T-cell (primary cell): ENCODE measurements around the gene GOLGA6A. TPM values are rescaled to one million over a fixed set of nuclear protein-coding genes. Genes with fewer than 3 reads are reported as not detected.

ENCODE experiments used
- ATAC-seq, 4 experiments: fragments of 200-7000 bp in 3 of 4; fragments of 150-1000 bp in 1 of 4; cut with Tn5 transposase; replicated peaks in 1 of 4; 1 replicate in 3 of 4; 2 replicates in 1 of 4; pipeline ENCODE4 v1.10.0; 2021; ENCODE audit warnings: moderate library complexity in 3 of 4, mild to moderate bottlenecking in 2 of 4, moderate number of reproducible peaks in 1 of 4
- CTCF ChIA-PET, 2 donors: fragments of 300-600 bp; sonication (Branson Sonifier 250); formaldehyde crosslinking; loops; one replicate each; lab custom pipeline; 2022; ENCODE audit warnings: antibody characterized with exemption in 2 of 2; lab: Charles Lee
- POLR2A ChIA-PET, 2 donors: fragments of 300-600 bp; sonication (Branson Sonifier 250); formaldehyde crosslinking; loops; one replicate each; lab custom pipeline; 2022; ENCODE audit warnings: antibody characterized with exemption in 2 of 2; lab: Charles Lee
- DNase-seq, 35 experiments: peaks; one replicate each; pipeline versions ENCODE4 v3.0.0 to v3.0.0-alpha.2; 2013 to 2023
- H3K27ac ChIP-seq: one replicate; pipeline ENCODE4 v1.5.1; 2013; ENCODE audit warnings: low read length
- H3K27me3 ChIP-seq, 2 experiments: replicated peaks in 1 of 2; 1 replicate in 1 of 2; 2 replicates in 1 of 2; pipeline versions ENCODE4 v1.6.1 to v1.7.0; 2013; ENCODE audit warnings: low read length in 1 of 2, mixed read lengths in 1 of 2; ENCODE audit not compliant: control insufficient read depth in 2 of 2, insufficient read depth in 2 of 2; ENCODE audit errors: extremely low read depth in 1 of 2
- H3K36me3 ChIP-seq, 2 donors: 1 replicate in 1 of 2; 2 replicates in 1 of 2; pipeline versions ENCODE4 v1.6.1 to v1.7.0; 2013; ENCODE audit warnings: low read length in 1 of 2; ENCODE audit not compliant: control insufficient read depth in 2 of 2, insufficient read depth in 1 of 2; ENCODE audit errors: extremely low read depth in 1 of 2
- H3K4me1 ChIP-seq, 2 experiments: 1 replicate in 1 of 2; 2 replicates in 1 of 2; pipeline versions ENCODE4 v1.6.1 to v1.7.0; 2013; ENCODE audit warnings: low read length in 2 of 2, mixed read lengths in 1 of 2; ENCODE audit not compliant: insufficient read depth in 2 of 2, control insufficient read depth in 1 of 2; ENCODE audit errors: extremely low read depth in 1 of 2
- H3K4me3 ChIP-seq, 2 donors: 1 replicate in 1 of 2; 2 replicates in 1 of 2; pipeline versions ENCODE4 v1.5.1 to v1.7.0; 2013; ENCODE audit warnings: mild to moderate bottlenecking in 2 of 2, low read length in 1 of 2, moderate library complexity in 1 of 2; ENCODE audit not compliant: control insufficient read depth in 1 of 2; ENCODE audit errors: extremely low read depth in 1 of 2
- H3K9me3 ChIP-seq: 2 replicates; pipeline ENCODE4 v1.7.0; 2013
- H3K27ac Mint-ChIP-seq, 2 donors: one replicate each; pipeline ENCODE4 v1.8.0; 2020 to 2021; ENCODE audit warnings: mild to moderate bottlenecking in 2 of 2, mixed read lengths in 2 of 2
- H3K27me3 Mint-ChIP-seq, 2 donors: one replicate each; pipeline ENCODE4 v1.8.0; 2021 to 2022; ENCODE audit warnings: mixed read lengths in 2 of 2
- H3K36me3 Mint-ChIP-seq: one replicate; pipeline ENCODE4 v1.8.0; 2021; ENCODE audit warnings: mixed read lengths
- H3K4me1 Mint-ChIP-seq, 3 donors: one replicate each; pipeline ENCODE4 v1.8.0; 2020 to 2022; ENCODE audit warnings: mixed read lengths in 3 of 3, mild to moderate bottlenecking in 1 of 3
- H3K4me3 Mint-ChIP-seq, 3 donors: one replicate each; pipeline ENCODE4 v1.8.0; 2020 to 2022; ENCODE audit warnings: mild to moderate bottlenecking in 3 of 3, mixed read lengths in 3 of 3, moderate library complexity in 3 of 3
- H3K9me3 Mint-ChIP-seq, 3 donors: one replicate each; pipeline ENCODE4 v1.8.0; 2020 to 2022; ENCODE audit warnings: mixed read lengths in 3 of 3
- WGBS: methylation state at CpG from one replicate; pipeline ENCODE4 v1.1.5; 2013; ENCODE audit warnings: missing lambda C conversion rate; ENCODE audit not compliant: insufficient coverage; 5-methylcytosine and 5-hydroxymethylcytosine counted together
- total RNA-seq, 35 experiments: library from RNA in 6 of 35; stranded (reverse) in 6 of 35; fragments of 120-200 nt in 1 of 35; gene quantifications; one replicate each; pipeline versions ENCODE4 v1.2.1 to v1.2.4 and lab custom pipeline; 2013 to 2026

GOLGA6A gene
- total RNA-seq, 5 donors from 2014 or later (not counting 1 experiment from before 2014, with no cell fraction given) = 0.13 to 0.50 (median 0.37) TPM; not detected in 2

DNA sequence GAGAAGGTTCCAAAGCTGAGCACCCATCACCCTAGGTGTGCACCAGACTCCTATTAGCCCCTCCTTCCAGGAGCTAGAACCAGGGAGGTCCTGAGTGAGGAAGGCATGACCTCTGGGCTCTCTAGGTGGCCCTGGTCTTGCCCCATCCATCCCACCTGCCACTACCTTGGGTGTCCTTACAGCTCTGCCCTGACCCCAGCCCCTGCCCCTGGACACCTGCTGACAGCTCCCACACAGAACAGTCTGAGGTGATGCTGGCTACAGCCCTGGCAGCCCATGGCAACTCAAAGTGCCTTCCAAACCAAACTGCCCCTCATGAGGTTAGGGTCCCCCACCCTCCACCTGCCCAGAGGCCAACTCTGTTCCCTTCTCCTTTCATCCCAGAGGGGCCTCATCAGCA lies 37.2 kb downstream of the GOLGA6A start:
- H3K9me3 Mint-ChIP-seq = no peaks in the 10 kb centered on the region
- Histone ChIP-seq H3K27ac (no peak overlapping the region), H3K4me3 (no peak overlapping the region), H3K4me1 (peaks cover 6 to 17% of the 10 kb centered on the region in 2 experiments), H3K9me3 (no peaks in the 10 kb centered on the region), H3K27me3 (no peaks in the 10 kb centered on the region), H3K36me3 (peaks cover 0 to 16% of the 10 kb centered on the region in 2 donors)
- peaks cover 10% of the 10 kb centered on the region for H3K36me3 Mint-ChIP-seq
- DNase-seq (no peak), ATAC-seq (no peak)
- no peak overlapping the region for H3K4me3 Mint-ChIP-seq
- H3K4me1 Mint-ChIP-seq = peaks cover 13 to 22% (median 14%) of the 10 kb centered on the region in 3 donors
- POLR2A ChIA-PET = no interaction called here
- H3K27ac Mint-ChIP-seq = no peak overlapping the region
- CTCF ChIA-PET = interaction anchor here in 1 of 2 donors (1.0 kb wide), 1 partner anchor 72 kb away, joined by 3 read pairs; no protein-coding TSS in a partner anchor
- no peaks in the 10 kb centered on the region for H3K27me3 Mint-ChIP-seq

DNA sequence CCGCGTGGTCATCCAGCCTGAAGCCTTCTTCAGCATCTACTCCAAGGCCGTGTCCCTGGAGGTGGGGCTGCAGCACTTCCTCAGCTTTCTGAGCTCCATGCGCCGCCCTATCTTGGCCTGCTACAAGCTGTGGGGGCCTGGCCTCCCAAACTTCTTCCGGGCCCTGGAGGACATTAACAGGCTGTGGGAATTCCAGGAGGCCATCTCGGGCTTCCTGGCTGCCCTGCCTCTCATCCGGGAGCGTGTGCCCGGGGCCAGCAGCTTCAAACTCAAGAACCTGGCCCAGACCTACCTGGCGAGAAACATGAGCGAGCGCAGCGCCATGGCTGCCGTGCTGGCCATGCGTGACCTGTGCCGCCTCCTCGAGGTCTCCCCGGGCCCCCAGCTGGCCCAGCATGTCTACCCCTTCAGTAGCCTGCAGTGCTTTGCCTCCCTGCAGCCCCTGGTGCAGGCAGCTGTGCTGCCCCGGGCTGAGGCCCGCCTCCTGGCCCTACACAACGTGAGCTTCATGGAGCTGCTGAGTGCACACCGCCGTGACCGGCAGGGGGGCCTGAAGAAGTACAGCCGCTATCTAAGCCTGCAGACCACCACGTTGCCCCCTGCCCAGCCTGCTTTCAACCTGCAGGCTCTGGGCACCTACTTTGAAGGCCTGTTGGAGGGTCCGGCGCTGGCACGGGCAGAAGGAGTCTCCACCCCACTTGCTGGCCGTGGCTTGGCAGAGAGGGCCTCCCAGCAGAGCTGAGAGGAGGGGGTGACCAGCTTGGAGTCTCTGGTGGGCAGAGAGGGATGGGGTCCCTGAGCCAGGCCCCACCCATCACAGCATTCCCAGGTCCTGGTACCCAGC lies 37.9 kb downstream of the GOLGA6A start:
- H3K36me3 Mint-ChIP-seq = peaks cover 10% of the 10 kb centered on the region
- WGBS = 93% methylated on average over 26 of the region's 31 CpGs
- ChIA-PET POLR2A (no interaction called here), CTCF (interaction anchor here in 1 of 2 donors (0.9 kb wide), 1 partner anchor 71 kb away, joined by 4 read pairs; no protein-coding TSS in a partner anchor)
- H3K4me3 Mint-ChIP-seq = no peak overlapping the region
- no peak overlapping the region for H3K4me3 ChIP-seq
- H3K27me3 ChIP-seq = no peaks in the 10 kb centered on the region
- no peaks in the 10 kb centered on the region for H3K27me3 Mint-ChIP-seq
- peaks cover 13 to 19% (median 14%) of the 10 kb centered on the region in 3 donors for H3K4me1 Mint-ChIP-seq
- ATAC-seq = no peak
- H3K27ac ChIP-seq = no peak overlapping the region
- no peak for DNase-seq
- H3K4me1 ChIP-seq = peaks cover 6 to 17% of the 10 kb centered on the region in 2 experiments
- peaks cover 0 to 16% of the 10 kb centered on the region in 2 donors for H3K36me3 ChIP-seq
- H3K27ac Mint-ChIP-seq = no peak overlapping the region
- H3K9me3 Mint-ChIP-seq = no peaks in the 10 kb centered on the region
- no peaks in the 10 kb centered on the region for H3K9me3 ChIP-seq

DNA sequence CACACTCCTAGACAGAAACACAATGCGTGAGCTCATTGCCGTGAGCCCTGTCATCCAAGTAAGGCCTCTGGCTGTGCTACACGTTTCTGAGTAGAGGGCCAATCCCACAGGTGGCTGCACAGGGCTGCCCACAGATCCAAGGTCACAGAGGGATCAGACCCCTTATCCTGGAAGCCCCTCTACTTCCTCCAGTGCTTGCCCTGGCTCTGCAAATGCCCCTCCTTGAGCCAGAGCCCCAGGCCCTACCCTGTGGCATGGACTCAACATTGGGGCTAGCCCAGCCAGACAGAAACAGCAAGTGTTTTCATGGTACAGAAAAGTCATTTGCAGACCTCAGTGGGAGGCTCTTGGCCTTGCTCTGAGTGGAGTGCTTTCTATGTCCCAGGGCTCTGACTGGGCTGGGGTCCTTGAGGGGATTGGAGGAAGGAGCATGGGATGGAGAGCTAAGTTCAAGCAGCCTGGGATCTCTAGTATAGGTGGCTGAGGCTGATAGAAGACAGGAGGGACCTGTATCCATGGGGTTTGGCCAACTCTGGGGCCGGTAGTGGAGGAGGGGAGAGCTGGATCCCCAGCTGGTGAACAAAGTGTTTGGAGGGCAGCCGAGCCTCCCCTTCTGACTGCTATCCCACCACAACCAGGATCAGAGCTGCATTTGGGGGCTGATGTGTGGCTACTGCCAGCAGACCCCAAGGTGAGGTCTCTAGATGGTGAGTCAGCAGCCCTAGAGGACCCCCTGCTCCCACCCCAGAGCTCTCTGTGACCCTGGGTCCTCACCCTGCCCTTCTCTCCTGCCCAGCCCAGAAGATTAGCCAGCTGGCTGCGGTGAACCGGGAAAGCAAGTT lies 38.7 kb downstream of the GOLGA6A start:
- WGBS = 91% methylated on average over 5 of the region's 7 CpGs
- no peak overlapping the region for H3K27ac Mint-ChIP-seq

DNA sequence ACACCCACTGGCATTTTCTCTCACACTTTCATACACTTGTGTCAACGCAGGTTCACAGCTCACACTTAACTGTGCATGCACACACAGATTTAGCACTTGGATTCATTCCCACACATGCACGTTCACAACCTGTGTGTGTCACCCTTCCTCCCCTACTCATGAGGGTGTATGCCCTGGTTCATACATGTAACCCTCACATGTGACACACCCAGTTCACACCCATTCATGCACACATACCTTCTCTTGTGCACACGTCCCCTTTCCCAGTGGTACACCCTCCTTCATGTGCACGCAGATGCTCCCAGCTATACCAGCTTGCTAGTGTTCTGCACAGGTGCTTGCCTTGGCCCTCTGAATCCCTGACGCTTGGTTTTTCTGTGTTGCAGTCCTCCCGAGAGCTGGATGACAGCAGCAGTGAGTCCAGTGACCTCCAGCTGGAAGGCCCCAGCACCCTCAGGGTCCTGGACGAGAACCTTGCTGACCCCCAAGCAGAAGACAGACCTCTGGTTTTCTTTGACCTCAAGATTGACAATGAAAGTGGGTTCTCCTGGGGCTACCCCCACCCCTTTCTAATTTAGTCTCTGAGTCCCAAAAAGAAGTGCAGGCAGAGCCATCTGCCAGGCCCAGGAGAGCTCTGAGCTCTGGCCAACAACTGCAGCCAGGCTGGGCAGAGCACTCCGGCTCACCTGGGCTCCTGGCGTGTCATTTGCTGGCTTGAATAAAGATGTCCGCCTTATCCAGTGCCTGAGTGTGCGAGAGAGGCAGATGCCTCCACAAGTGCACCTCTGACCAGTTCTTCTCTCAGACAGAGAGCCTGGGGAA lies 39.5 kb downstream of the GOLGA6A start:
- Histone ChIP-seq H3K27me3 (no peaks in the 10 kb centered on the region), H3K36me3 (peaks cover 0 to 17% of the 10 kb centered on the region in 2 donors), H3K4me3 (no peak overlapping the region), H3K4me1 (peaks cover 2 to 5% of the 10 kb centered on the region in 2 experiments), H3K27ac (no peak overlapping the region), H3K9me3 (no peaks in the 10 kb centered on the region)
- ATAC-seq = no peak
- Mint-ChIP-seq H3K27ac (no peak overlapping the region), H3K27me3 (no peaks in the 10 kb centered on the region), H3K9me3 (no peaks in the 10 kb centered on the region), H3K4me3 (no peak overlapping the region), H3K36me3 (peaks cover 14% of the 10 kb centered on the region), H3K4me1 (peaks cover 2 to 7% (median 4%) of the 10 kb centered on the region in 3 donors)
- POLR2A ChIA-PET = no interaction called here
- DNase-seq = no peak
- CTCF ChIA-PET = interaction anchor here in 1 of 2 donors (0.5 kb wide), 1 partner anchor 115 kb away, joined by 3 read pairs; no protein-coding TSS in a partner anchor
- 94% methylated on average over 11 of the region's 11 CpGs for WGBS

More for the DNA sequence above, 38.7 kb downstream of the GOLGA6A start:
- no peak overlapping the region for H3K27ac ChIP-seq
- H3K27me3 Mint-ChIP-seq = no peaks in the 10 kb centered on the region
- ChIA-PET POLR2A (no interaction called here), CTCF (interaction anchor here in 1 of 2 donors (0.9 kb wide), 1 partner anchor 70 kb away, joined by 4 read pairs; no protein-coding TSS in a partner anchor)
- no peak overlapping the region for H3K4me3 ChIP-seq
- DNase-seq = no peak
- peaks cover 10% of the 10 kb centered on the region for H3K36me3 Mint-ChIP-seq
- no peaks in the 10 kb centered on the region for H3K27me3 ChIP-seq
- no peaks in the 10 kb centered on the region for H3K9me3 ChIP-seq
- H3K4me1 Mint-ChIP-seq = peaks cover 10 to 15% (median 12%) of the 10 kb centered on the region in 3 donors
- H3K4me1 ChIP-seq = peaks cover 6 to 13% of the 10 kb centered on the region in 2 experiments
- no peak overlapping the region for H3K4me3 Mint-ChIP-seq
- peaks cover 0 to 16% of the 10 kb centered on the region in 2 donors for H3K36me3 ChIP-seq
- H3K9me3 Mint-ChIP-seq = no peaks in the 10 kb centered on the region
- no peak for ATAC-seq

DNA sequence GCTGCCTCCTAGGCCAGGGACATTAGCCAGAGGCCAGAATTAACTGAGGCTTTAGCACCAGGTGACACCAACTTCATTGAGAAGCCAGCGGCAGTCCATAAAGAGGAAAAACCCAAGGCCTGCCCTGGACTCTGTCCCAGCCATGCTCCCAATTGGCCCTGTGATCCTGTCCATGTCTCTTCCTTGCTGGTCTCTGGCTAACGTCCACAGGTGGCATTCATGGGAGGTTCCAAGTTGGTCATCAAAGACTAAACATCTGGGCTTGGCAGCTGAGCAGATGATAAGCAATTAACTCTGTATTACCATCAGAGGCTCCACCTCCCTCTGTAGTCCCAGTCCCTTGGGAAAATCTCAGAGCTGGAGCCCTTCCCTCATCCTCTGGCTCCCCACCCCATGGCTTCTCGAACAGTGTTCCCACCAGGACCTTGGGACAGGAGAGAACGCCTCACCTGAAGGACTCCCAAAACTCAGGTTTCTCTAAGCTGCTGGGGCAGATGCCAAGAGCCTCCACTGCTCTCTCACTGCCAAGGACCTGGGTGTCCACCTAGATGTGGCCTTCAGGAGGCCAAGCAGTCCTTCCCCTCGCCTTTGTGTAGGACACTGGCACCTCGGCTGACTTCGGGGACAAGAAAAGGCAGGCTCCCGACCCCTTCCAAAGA lies 40.4 kb downstream of the GOLGA6A start:
- peaks cover 3 to 26% of the 10 kb centered on the region in 2 donors for H3K36me3 ChIP-seq
- peaks cover 21% of the 10 kb centered on the region for H3K36me3 Mint-ChIP-seq
- no peak overlapping the region for H3K4me3 ChIP-seq
- peak overlapping the region in 1 of 2 donors; percentile 41 for H3K27ac Mint-ChIP-seq
- peaks cover 0 to under 1% (median 0%) of the 10 kb centered on the region in 3 donors for H3K4me1 Mint-ChIP-seq
- no peaks in the 10 kb centered on the region for H3K9me3 ChIP-seq
- no peak overlapping the region for H3K27ac ChIP-seq
- no peaks in the 10 kb centered on the region for H3K4me1 ChIP-seq
- 88% methylated on average over 8 of the region's 8 CpGs for WGBS
- no peaks in the 10 kb centered on the region for H3K27me3 ChIP-seq
- no peaks in the 10 kb centered on the region for H3K27me3 Mint-ChIP-seq
- CTCF ChIA-PET = interaction anchor here in 1 of 2 donors (0.5 kb wide), 1 partner anchor 114 kb away, joined by 3 read pairs; no protein-coding TSS in a partner anchor
- POLR2A ChIA-PET = no interaction called here
- no peak for ATAC-seq
- H3K4me3 Mint-ChIP-seq = no peak overlapping the region
- no peaks in the 10 kb centered on the region for H3K9me3 Mint-ChIP-seq
- no peak for DNase-seq
